ENCODE measurements around the gene HK1.

GRCh38 chr10:69317175-69317604 is 38.9 kb downstream of the HK1 start:
- TF ChIP-seq CTCF (CRISPR knock-in tag; IDR thresholded peaks at IDR 0.05) (no peak), ZNF407 (CRISPR knock-in tag; IDR thresholded peaks at IDR 0.05; ENCODE audit: not compliant biosample characterization) (no peak), ZBTB8A (CRISPR knock-in tag; IDR thresholded peaks at IDR 0.05; ENCODE audit: borderline replicate concordance, low read depth) (no peak), ZKSCAN1 (IDR thresholded peaks at IDR 0.05; ENCODE audit: low read length) (no peak), ARID2 (CRISPR knock-in tag; IDR thresholded peaks at IDR 0.05; ENCODE audit: borderline replicate concordance) (no peak), SKI (IDR thresholded peaks at IDR 0.05; ENCODE audit: partially characterized antibody) (no peak), MAX (IDR thresholded peaks at IDR 0.05) (no peak), KMT2A (CRISPR knock-in tag; IDR thresholded peaks at IDR 0.05) (no peak), MAFK (conservative IDR thresholded peaks at IDR 0.05 in 1 of 2, IDR thresholded peaks at IDR 0.05 in 1 of 2; ENCODE audit: low read length in 2 of 2) (no peak), MTA1 (CRISPR knock-in tag; IDR thresholded peaks at IDR 0.05; ENCODE audit: borderline replicate concordance) (no peak)

Data from HepG2 (cell line).